HFFc6 (cell line): ENCODE data around the gene OR4L1. TPM values are rescaled to one million over a fixed set of nuclear protein-coding genes. Genes with fewer than 3 reads are reported as not detected.
"Not testable (repeated sequence)": the region's sequence is repeated elsewhere in the genome, so short reads cannot be mapped to it uniquely, and the experiment has no call there.

ENCODE experiments used
- DNase-seq: peaks from one replicate; pipeline ENCODE4 v3.0.0-alpha.2; 2018
- H3K27ac Mint-ChIP-seq: 2 replicates; pipeline ENCODE4 v1.8.0; 2020; ENCODE audit warnings: mild to moderate bottlenecking, mixed read lengths
- H3K27me3 Mint-ChIP-seq: 2 replicates; pipeline ENCODE4 v1.8.0; 2021; ENCODE audit warnings: mild to moderate bottlenecking, moderate library complexity, mixed read lengths; ENCODE audit not compliant: insufficient read depth
- H3K36me3 Mint-ChIP-seq: 2 replicates; pipeline ENCODE4 v1.8.0; 2021; ENCODE audit warnings: low read depth, mixed read lengths
- H3K4me1 Mint-ChIP-seq: 2 replicates; pipeline ENCODE4 v1.8.0; 2020; ENCODE audit warnings: low read depth, mixed read lengths
- H3K4me3 Mint-ChIP-seq: 2 replicates; pipeline ENCODE4 v1.8.0; 2020; ENCODE audit warnings: mild to moderate bottlenecking, moderate library complexity, mixed read lengths
- H3K9me3 Mint-ChIP-seq: 2 replicates; pipeline ENCODE4 v1.8.0; 2020; ENCODE audit warnings: mild to moderate bottlenecking, mixed read lengths
- total RNA-seq, 6 experiments: library from RNA; stranded (reverse); fragmentation: NEBNext Ultra II Directional; extraction: Animal tissue kit (Norgen Biotek cat#: 25700); gene quantifications; 2 replicates in 1 of 6; 3 replicates in 5 of 6; pipeline ENCODE4 v1.2.3, GENCODE V29; 2021
- TF ChIP-seq, protein P1 (sequence below): fragments of 200-600 bp; sonication (generic); IDR thresholded peaks from 2 replicates; pipeline ENCODE4 v1.5.0; 2021; ENCODE audit warnings: antibody characterized with exemption, mild to moderate bottlenecking

Gene OR4L1
- total RNA-seq, 6 experiments from 2014 or later: not detected

DNA sequence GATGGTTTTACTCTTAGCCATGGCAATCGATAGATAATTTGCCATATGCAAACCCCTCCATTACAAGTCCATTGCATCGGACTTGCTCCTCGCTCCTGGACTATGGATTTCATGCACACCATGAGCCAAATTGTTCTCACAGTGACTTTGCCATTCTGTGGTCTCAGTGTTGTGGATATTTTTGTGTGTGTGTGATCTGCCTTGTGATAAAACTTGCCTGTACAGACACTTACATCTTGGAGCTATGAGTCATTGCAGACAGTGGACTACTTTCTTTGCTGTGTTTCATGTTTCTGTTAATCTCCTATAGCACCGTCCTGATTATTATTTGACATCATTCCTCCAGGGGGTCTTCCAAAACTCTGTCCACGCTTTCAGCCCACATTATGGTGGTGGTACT lies 15.6 kb upstream of the OR4L1 start:
- H3K36me3 Mint-ChIP-seq: no peaks in the 10 kb centered on the region; the same call in 1 of the 2 replicates
- H3K9me3 Mint-ChIP-seq: peaks cover 46% of the 10 kb centered on the region
- DNase-seq: no peak
- H3K4me3 Mint-ChIP-seq: no peak overlapping the region
- H3K4me1 Mint-ChIP-seq: no peaks in the 10 kb centered on the region
- TF ChIP-seq, protein P1, sequence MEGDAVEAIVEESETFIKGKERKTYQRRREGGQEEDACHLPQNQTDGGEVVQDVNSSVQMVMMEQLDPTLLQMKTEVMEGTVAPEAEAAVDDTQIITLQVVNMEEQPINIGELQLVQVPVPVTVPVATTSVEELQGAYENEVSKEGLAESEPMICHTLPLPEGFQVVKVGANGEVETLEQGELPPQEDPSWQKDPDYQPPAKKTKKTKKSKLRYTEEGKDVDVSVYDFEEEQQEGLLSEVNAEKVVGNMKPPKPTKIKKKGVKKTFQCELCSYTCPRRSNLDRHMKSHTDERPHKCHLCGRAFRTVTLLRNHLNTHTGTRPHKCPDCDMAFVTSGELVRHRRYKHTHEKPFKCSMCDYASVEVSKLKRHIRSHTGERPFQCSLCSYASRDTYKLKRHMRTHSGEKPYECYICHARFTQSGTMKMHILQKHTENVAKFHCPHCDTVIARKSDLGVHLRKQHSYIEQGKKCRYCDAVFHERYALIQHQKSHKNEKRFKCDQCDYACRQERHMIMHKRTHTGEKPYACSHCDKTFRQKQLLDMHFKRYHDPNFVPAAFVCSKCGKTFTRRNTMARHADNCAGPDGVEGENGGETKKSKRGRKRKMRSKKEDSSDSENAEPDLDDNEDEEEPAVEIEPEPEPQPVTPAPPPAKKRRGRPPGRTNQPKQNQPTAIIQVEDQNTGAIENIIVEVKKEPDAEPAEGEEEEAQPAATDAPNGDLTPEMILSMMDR: no peak
- no peak overlapping the region for H3K27ac Mint-ChIP-seq
- H3K27me3 Mint-ChIP-seq: no peaks in the 10 kb centered on the region

DNA sequence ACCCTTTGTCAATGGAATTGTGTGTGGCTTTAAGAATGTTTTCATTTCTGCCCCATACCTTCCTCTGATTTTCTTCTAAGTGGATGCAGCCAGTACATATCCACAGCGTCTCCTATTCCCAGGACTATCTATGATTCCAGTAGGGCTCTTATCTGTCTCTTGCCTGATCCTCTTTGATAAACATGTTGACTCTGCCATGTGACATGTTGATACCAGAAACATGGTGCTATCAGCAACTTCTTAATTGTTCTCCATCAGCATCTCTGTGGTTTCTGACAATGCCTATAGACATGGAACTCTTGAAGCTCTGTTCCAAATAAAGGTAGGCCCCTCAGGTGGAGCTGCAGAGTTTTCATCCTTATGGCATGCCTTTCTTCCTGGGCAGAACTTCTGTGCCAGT lies 11.6 kb upstream of the OR4L1 start:
- TF ChIP-seq, protein P1: no peak
- Mint-ChIP-seq H3K27ac (no peak overlapping the region), H3K27me3 (no peaks in the 10 kb centered on the region), H3K4me1 (no peaks in the 10 kb centered on the region), H3K36me3 (no peaks in the 10 kb centered on the region), H3K9me3 (peaks cover 47% of the 10 kb centered on the region), H3K4me3 (no peak overlapping the region)
- no peak for DNase-seq

DNA sequence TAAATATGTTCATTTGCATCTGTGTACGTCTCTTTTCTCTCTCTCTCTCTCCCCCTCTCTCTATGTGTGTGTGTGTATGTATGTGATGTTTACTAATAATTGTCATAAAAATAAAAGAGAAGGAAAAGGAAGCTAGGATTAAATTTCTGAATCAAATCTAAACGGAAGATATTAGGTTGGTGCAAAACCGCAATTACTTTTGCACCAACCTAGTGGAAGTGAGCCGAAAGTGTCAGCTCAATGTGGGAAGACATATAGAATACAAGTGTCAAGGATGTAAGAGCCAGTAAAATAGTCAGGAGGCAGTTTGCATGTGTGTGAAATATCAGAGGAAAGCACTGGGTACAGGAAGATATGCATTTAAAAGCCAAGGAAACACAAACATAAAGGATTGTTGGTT lies 32.2 kb downstream of the OR4L1 start:
- DNase-seq: no peak
- Mint-ChIP-seq H3K36me3 (no peaks in the 10 kb centered on the region), H3K27me3 (no peaks in the 10 kb centered on the region), H3K27ac (no peak overlapping the region), H3K9me3 (peaks cover 40% of the 10 kb centered on the region), H3K4me3 (no peak overlapping the region), H3K4me1 (no peaks in the 10 kb centered on the region)
- TF ChIP-seq, protein P1: no peak

DNA sequence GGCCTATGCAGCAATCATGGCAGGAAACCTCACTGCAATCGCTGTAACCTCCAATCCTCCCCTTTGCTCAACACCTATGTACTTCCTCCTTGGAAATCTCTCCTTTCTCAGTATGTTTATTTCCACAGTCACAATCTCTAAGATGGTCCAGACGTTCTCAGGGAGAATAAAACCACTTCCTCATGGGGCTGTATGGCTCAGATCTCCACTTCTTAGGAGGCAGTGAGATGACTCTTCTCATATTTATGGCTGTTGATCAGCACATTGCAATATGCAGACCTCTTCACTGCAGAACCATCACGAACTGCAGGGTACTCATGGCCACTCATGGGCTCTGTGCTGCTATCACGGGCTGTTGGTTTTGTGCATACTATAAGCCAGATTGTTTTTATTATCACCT lies 33.6 kb downstream of the OR4L1 start:
- H3K4me3 Mint-ChIP-seq: no peak overlapping the region
- no peak overlapping the region for H3K27ac Mint-ChIP-seq
- no peaks in the 10 kb centered on the region for H3K4me1 Mint-ChIP-seq
- no peak for DNase-seq
- H3K27me3 Mint-ChIP-seq: no peaks in the 10 kb centered on the region
- no peaks in the 10 kb centered on the region for H3K36me3 Mint-ChIP-seq
- H3K9me3 Mint-ChIP-seq: peaks cover 36% of the 10 kb centered on the region
- TF ChIP-seq, protein P1: no peak

DNA sequence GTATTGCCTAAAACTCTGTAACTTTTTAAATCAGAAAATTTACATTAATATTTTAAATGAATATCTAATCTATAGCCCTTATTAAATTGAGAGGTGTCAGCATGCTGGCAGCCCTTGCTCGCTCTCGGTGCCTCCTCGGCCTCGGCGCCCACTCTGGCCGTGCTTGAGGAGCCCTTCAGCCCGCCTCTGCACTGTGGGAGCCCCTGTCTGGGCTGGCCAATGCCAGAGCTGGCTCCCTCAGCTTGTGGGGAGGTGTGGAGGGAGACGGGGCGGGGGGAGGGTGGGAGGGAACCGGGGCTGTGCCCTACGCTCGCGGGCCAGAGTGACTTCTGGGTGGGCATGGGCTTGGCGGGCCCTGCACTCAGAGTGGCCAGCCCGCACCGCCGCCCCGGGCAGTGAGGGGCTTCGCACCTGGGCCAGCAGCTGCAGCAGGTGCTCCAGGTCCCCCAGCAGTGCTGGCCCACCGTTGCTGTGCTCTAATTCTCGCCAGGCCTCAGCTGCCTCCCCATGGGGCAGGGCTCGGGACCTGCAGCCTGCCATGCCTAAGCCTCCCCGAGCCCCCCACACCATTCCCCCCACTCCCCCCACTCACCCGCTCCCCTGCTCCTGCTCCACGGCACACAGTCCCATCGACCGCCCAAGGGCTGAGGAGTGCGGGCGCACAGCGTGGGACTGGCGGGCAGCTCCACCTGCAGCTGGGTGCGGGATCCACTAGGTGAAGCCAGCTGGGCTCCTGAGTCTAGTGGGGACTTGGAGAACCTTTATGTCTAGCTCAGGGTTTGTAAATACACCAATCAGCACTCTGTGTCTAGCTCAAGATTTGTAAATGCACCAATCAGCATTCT lies 39.3 kb downstream of the OR4L1 start:
- peaks cover 19% of the 10 kb centered on the region for H3K9me3 Mint-ChIP-seq

DNA sequence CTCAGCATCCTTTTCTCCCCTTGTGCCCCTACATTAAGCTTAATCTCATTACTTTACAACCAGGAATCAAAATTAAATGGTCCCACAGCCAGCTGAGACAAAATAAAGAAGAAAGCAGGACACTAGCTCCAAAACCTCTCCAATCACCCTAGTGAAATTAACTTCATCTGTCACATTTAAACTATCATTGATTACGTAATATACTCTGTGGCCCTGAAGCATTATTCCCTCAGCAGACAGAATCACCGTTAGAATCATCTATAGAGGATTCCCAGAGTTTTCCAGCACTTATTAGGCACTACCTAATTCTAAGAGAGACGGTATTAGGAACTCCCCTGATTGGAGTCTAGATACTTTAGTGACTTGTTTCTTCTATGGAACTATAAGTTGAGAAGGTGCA lies 50.6 kb downstream of the OR4L1 start, which contains the start of gene OR4K17:
Gene OR4K17, plus strand, starts transcription at position 302 of the 400 bp plus-strand sequence. CDS start 6,761 bp downstream, outside the sequence.
- Mint-ChIP-seq H3K4me1 (no peaks in the 10 kb centered on the region), H3K4me3 (no peak within 1 kb of the TSS), H3K36me3 (no peaks in the 10 kb centered on the region), H3K27ac (no peak within 1 kb of the TSS), H3K9me3 (peaks cover 34% of the 10 kb centered on the region), H3K27me3 (no peaks in the 10 kb centered on the region)
- TF ChIP-seq, protein P1: no peak
- DNase-seq: no peak

More for the DNA sequence above, 39.3 kb downstream of the OR4L1 start:
- not testable (repeated sequence) for H3K27ac Mint-ChIP-seq, H3K27me3 Mint-ChIP-seq, DNase-seq, H3K36me3 Mint-ChIP-seq, H3K4me3 Mint-ChIP-seq, H3K4me1 Mint-ChIP-seq
